H9 (cell line): Measurements from ENCODE around the gene SNORC. TPM values are rescaled to one million over a fixed set of nuclear protein-coding genes. Genes with fewer than 3 reads are reported as not detected.

Source experiments
- DNase-seq: peaks from one replicate; pipeline ENCODE4 v3.0.0-alpha.2; 2017
- H2AFZ ChIP-seq: one replicate; pipeline ENCODE4 v1.6.1; 2013; ENCODE audit warnings: mild to moderate bottlenecking, low read length, control low read depth, moderate library complexity
- H2AK5ac ChIP-seq: 2 replicates; pipeline ENCODE4 v1.6.1; 2013; ENCODE audit warnings: low read length, control low read depth, mixed read lengths; ENCODE audit not compliant: insufficient read length
- H2BK120ac ChIP-seq: one replicate; pipeline ENCODE4 v1.6.1; 2013; ENCODE audit warnings: low read depth, mild to moderate bottlenecking, low read length, control low read depth, inconsistent platforms; ENCODE audit not compliant: poor library complexity, severe bottlenecking
- H2BK12ac ChIP-seq: 2 replicates; pipeline ENCODE4 v1.6.1; 2013; ENCODE audit warnings: low read length, control low read depth, mixed read lengths, low read depth; ENCODE audit not compliant: insufficient read length
- H2BK15ac ChIP-seq: 2 replicates; pipeline ENCODE4 v1.6.1; 2013; ENCODE audit warnings: low read depth, low read length, control low read depth
- H2BK20ac ChIP-seq: one replicate; pipeline ENCODE4 v1.6.1; 2013; ENCODE audit warnings: low read depth, mild to moderate bottlenecking, low read length, control low read depth, inconsistent platforms; ENCODE audit not compliant: poor library complexity, severe bottlenecking
- H2BK5ac ChIP-seq: 2 replicates; pipeline ENCODE4 v1.6.1; 2013; ENCODE audit warnings: low read length, control low read depth, mixed read lengths; ENCODE audit not compliant: insufficient read length
- H3K14ac ChIP-seq: 2 replicates; pipeline ENCODE4 v1.6.1; 2013; ENCODE audit warnings: low read length, control low read depth; ENCODE audit not compliant: insufficient read depth
- H3K18ac ChIP-seq: 2 replicates; pipeline ENCODE4 v1.6.1; 2013; ENCODE audit warnings: low read depth, mild to moderate bottlenecking, mixed read lengths, low read length, control low read depth; ENCODE audit not compliant: insufficient read length
- H3K23ac ChIP-seq: 2 replicates; pipeline ENCODE4 v1.6.1; 2013; ENCODE audit warnings: low read length, control low read depth, mixed read lengths, low read depth; ENCODE audit not compliant: insufficient read length
- H3K23me2 ChIP-seq: 2 replicates; pipeline ENCODE4 v1.6.1; 2013; ENCODE audit warnings: low read depth, mild to moderate bottlenecking, mixed read lengths, low read length, control low read depth; ENCODE audit not compliant: insufficient read length, poor library complexity, severe bottlenecking
- H3K27ac ChIP-seq: 2 replicates; pipeline ENCODE4 v1.5.1; 2013; ENCODE audit warnings: low read length, control low read depth, mixed read lengths, low read depth; ENCODE audit not compliant: insufficient read length
- H3K27me3 ChIP-seq: 2 replicates; pipeline ENCODE4 v1.6.1; 2013; ENCODE audit warnings: low read length, control low read depth, inconsistent platforms; ENCODE audit not compliant: insufficient read depth
- H3K4ac ChIP-seq: 2 replicates; pipeline ENCODE4 v1.6.1; 2013; ENCODE audit warnings: low read depth, mild to moderate bottlenecking, control low read depth, inconsistent platforms, low read length, moderate library complexity
- H3K4me1 ChIP-seq: 2 replicates; pipeline ENCODE4 v1.6.1; 2013; ENCODE audit warnings: low read length, control low read depth, inconsistent platforms; ENCODE audit not compliant: insufficient read depth
- H3K4me2 ChIP-seq: 2 replicates; pipeline ENCODE4 v1.6.1; 2013; ENCODE audit warnings: low read length, control low read depth, mixed read lengths; ENCODE audit not compliant: insufficient read length, insufficient read depth
- H3K56ac ChIP-seq: 2 replicates; pipeline ENCODE4 v1.6.1; 2013; ENCODE audit warnings: low read depth, mild to moderate bottlenecking, mixed read lengths, low read length, control low read depth; ENCODE audit not compliant: insufficient read length
- H3K79me1 ChIP-seq: 2 replicates; pipeline ENCODE4 v1.6.1; 2013; ENCODE audit warnings: low read depth, mild to moderate bottlenecking, moderate library complexity, low read length, control low read depth, inconsistent platforms; ENCODE audit not compliant: insufficient read depth, poor library complexity, severe bottlenecking
- H3K79me2 ChIP-seq: 2 replicates; pipeline ENCODE4 v1.6.1; 2013; ENCODE audit warnings: low read length, control low read depth, inconsistent platforms; ENCODE audit not compliant: insufficient read depth
- H3K9ac ChIP-seq: 2 replicates; pipeline ENCODE4 v1.6.1; 2013; ENCODE audit warnings: low read length, control low read depth, mixed read lengths; ENCODE audit not compliant: insufficient read length; ENCODE audit errors: extremely low read depth
- H3K9me3 ChIP-seq: one replicate; pipeline ENCODE4 v1.6.1; 2013; ENCODE audit warnings: low read depth, low read length, inconsistent platforms; ENCODE audit not compliant: control insufficient read depth
- H3T11ph ChIP-seq: one replicate; pipeline ENCODE4 v1.6.1; 2013; ENCODE audit warnings: mild to moderate bottlenecking, low read length, control low read depth, inconsistent platforms
- H4K20me1 ChIP-seq: one replicate; pipeline ENCODE4 v1.6.1; 2013; ENCODE audit not compliant: control insufficient read depth, insufficient read length, insufficient read depth
- H4K5ac ChIP-seq: 2 replicates; pipeline ENCODE4 v1.6.1; 2013; ENCODE audit warnings: low read depth, mild to moderate bottlenecking, mixed read lengths, low read length, control low read depth; ENCODE audit not compliant: insufficient read length
- H4K8ac ChIP-seq: replicated peaks from 2 replicates; pipeline ENCODE4 v1.6.1; 2013; ENCODE audit warnings: low read length, control low read depth, mixed read lengths, low read depth; ENCODE audit not compliant: insufficient read length
- H4K91ac ChIP-seq: 2 replicates; pipeline ENCODE4 v1.6.1; 2013; ENCODE audit warnings: low read depth, mild to moderate bottlenecking, moderate library complexity, mixed read lengths, low read length, control low read depth; ENCODE audit not compliant: insufficient read length
- H3K27ac Mint-ChIP-seq, 3 experiments: 2 replicates in 2 of 3; 3 replicates in 1 of 3; pipeline ENCODE4 v1.8.0; 2020 to 2021; ENCODE audit warnings: mixed read lengths in 3 of 3, mild to moderate bottlenecking in 1 of 3, moderate library complexity in 1 of 3
- H3K27me3 Mint-ChIP-seq: 2 replicates; pipeline ENCODE4 v1.8.0; 2021; ENCODE audit warnings: low read depth, mild to moderate bottlenecking, moderate library complexity, mixed read lengths
- H3K36me3 Mint-ChIP-seq, 3 experiments: 2 replicates in 2 of 3; 3 replicates in 1 of 3; pipeline ENCODE4 v1.8.0; 2020 to 2021; ENCODE audit warnings: low read depth in 3 of 3, mixed read lengths in 3 of 3; ENCODE audit not compliant: insufficient read depth in 1 of 3
- H3K4me1 Mint-ChIP-seq, 2 experiments: 2 replicates each; pipeline ENCODE4 v1.8.0; 2020; ENCODE audit warnings: mixed read lengths in 2 of 2
- H3K4me3 Mint-ChIP-seq, 2 experiments: 2 replicates in 1 of 2; 3 replicates in 1 of 2; pipeline ENCODE4 v1.8.0; 2020 to 2021; ENCODE audit warnings: mild to moderate bottlenecking in 2 of 2, mixed read lengths in 2 of 2, moderate library complexity in 1 of 2
- H3K9me3 Mint-ChIP-seq, 2 experiments: 2 replicates in 1 of 2; 3 replicates in 1 of 2; pipeline ENCODE4 v1.8.0; 2020; ENCODE audit warnings: mild to moderate bottlenecking in 2 of 2, mixed read lengths in 2 of 2, moderate library complexity in 1 of 2
- total RNA-seq: library from RNA; stranded (reverse); gene quantifications from 2 replicates; pipeline ENCODE4 v1.2.1, GENCODE V29; 2021
- TF ChIP-seq, protein P1 (sequence below): fragments of 200-600 bp; sonication (generic); conservative IDR thresholded peaks from 3 replicates; pipeline ENCODE4 v1.8.0; 2021; ENCODE audit warnings: antibody characterized with exemption, mild to moderate bottlenecking

SNORC gene
- total RNA-seq, 1 experiment from 2014 or later: 1.1 TPM

DNA sequence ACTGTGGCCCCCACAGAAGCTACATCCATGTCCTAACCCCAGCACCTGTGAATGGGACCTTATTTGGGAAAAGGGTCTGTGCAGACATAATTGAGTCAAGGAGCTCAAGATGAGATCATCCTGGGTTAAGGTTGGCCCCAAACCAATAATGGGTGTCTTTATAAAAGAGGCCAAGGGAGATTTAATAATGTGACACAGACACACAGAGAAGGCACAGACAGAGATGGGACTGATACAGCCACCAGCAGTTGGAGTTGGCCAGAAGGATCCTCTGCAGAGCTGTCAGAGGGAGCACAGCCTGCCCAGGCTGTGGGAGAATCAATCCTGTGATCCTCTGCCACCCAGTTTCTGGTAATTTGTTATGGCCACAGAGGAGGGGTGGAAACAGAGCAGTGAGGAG is 26.0 kb downstream of the SNORC start:
- no peaks in the 10 kb centered on the region for H4K20me1 ChIP-seq
- no peak overlapping the region for H3K27ac ChIP-seq
- Mint-ChIP-seq H3K27me3 (peaks cover 44% of the 10 kb centered on the region), H3K4me1 (peaks cover 6 to 8% of the 10 kb centered on the region in 2 experiments), H3K9me3 (no peaks in the 10 kb centered on the region), H3K4me3 (no peak overlapping the region), H3K36me3 (no peaks in the 10 kb centered on the region), H3K27ac (no peak overlapping the region)
- H2AK5ac ChIP-seq: no peak overlapping the region
- no peak overlapping the region for H3K56ac ChIP-seq
- no peak overlapping the region for H2BK15ac ChIP-seq
- no peak overlapping the region for H3K23ac ChIP-seq
- no peak overlapping the region for H3K9ac ChIP-seq
- no peaks in the 10 kb centered on the region; the same call in 1 of the 2 replicates for H3K27me3 ChIP-seq
- H2BK120ac ChIP-seq: no peak overlapping the region
- no peak overlapping the region for H2BK12ac ChIP-seq
- H3K4ac ChIP-seq: no peak overlapping the region
- H3K18ac ChIP-seq: no peak overlapping the region
- H4K8ac ChIP-seq: no peak overlapping the region
- H3T11ph ChIP-seq: no peak overlapping the region
- no peak overlapping the region for H3K14ac ChIP-seq
- no peaks in the 10 kb centered on the region for H3K79me2 ChIP-seq
- H2AFZ ChIP-seq: no peak overlapping the region
- no peaks in the 10 kb centered on the region for H3K9me3 ChIP-seq
- H2BK5ac ChIP-seq: no peak overlapping the region
- H3K4me2 ChIP-seq: no peak overlapping the region
- H3K4me1 ChIP-seq: no peaks in the 10 kb centered on the region; the same call in 1 of the 2 replicates
- DNase-seq: no peak
- H2BK20ac ChIP-seq: no peak overlapping the region
- no peaks in the 10 kb centered on the region for H3K79me1 ChIP-seq
- no peak overlapping the region for H4K5ac ChIP-seq
- TF ChIP-seq, protein P1, sequence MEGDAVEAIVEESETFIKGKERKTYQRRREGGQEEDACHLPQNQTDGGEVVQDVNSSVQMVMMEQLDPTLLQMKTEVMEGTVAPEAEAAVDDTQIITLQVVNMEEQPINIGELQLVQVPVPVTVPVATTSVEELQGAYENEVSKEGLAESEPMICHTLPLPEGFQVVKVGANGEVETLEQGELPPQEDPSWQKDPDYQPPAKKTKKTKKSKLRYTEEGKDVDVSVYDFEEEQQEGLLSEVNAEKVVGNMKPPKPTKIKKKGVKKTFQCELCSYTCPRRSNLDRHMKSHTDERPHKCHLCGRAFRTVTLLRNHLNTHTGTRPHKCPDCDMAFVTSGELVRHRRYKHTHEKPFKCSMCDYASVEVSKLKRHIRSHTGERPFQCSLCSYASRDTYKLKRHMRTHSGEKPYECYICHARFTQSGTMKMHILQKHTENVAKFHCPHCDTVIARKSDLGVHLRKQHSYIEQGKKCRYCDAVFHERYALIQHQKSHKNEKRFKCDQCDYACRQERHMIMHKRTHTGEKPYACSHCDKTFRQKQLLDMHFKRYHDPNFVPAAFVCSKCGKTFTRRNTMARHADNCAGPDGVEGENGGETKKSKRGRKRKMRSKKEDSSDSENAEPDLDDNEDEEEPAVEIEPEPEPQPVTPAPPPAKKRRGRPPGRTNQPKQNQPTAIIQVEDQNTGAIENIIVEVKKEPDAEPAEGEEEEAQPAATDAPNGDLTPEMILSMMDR: no peak
- no peaks in the 10 kb centered on the region for H3K23me2 ChIP-seq
- H4K91ac ChIP-seq: no peak overlapping the region
